Neural cell (in vitro differentiated cells): Measurements from ENCODE around the gene RARG.

Experiments
- EP300 ChIP-seq: fragments of 450-650 bp; conservative IDR thresholded peaks from 2 replicates; pipeline ENCODE4 v1.6.1; 2014; ENCODE audit warnings: antibody characterized with exemption, mild to moderate bottlenecking, moderate library complexity; ENCODE audit not compliant: poor library complexity, severe bottlenecking
- EZH2 ChIP-seq: fragments of 200-600, 300-800 bp; shearing (Covaris generic), sonication (generic); IDR thresholded peaks from 2 replicates; pipeline ENCODE4 v1.6.1; 2014; ENCODE audit warnings: antibody characterized with exemption, low read length, borderline replicate concordance, mild to moderate bottlenecking; ENCODE audit not compliant: insufficient read depth, poor library complexity, severe bottlenecking
- MXI1 ChIP-seq: fragments of 450-650 bp; conservative IDR thresholded peaks from 2 replicates; pipeline ENCODE4 v1.6.1; 2014; ENCODE audit warnings: antibody characterized with exemption, mild to moderate bottlenecking; ENCODE audit not compliant: poor library complexity, severe bottlenecking
- POLR2AphosphoS5 ChIP-seq: IDR thresholded peaks from 2 replicates; pipeline ENCODE4 v1.6.1; 2012
- SMC3 ChIP-seq: fragments of 450-650 bp; conservative IDR thresholded peaks from 2 replicates; pipeline ENCODE4 v1.6.1; 2014; ENCODE audit warnings: antibody characterized with exemption, mild to moderate bottlenecking, moderate library complexity; ENCODE audit not compliant: poor library complexity
- TAF1 ChIP-seq: IDR thresholded peaks from 2 replicates; pipeline ENCODE4 v1.6.1; 2012; ENCODE audit warnings: low read depth
- TF ChIP-seq, protein P1 (sequence below): fragments of 450-650 bp; IDR thresholded peaks from 2 replicates; pipeline ENCODE4 v1.5.1; 2014; ENCODE audit warnings: antibody characterized with exemption, mild to moderate bottlenecking, moderate library complexity; ENCODE audit not compliant: poor library complexity, severe bottlenecking
- TF ChIP-seq, protein P2 (sequence below): IDR thresholded peaks from 2 replicates; pipeline ENCODE4 v1.6.1; 2012; ENCODE audit warnings: borderline replicate concordance

DNA sequence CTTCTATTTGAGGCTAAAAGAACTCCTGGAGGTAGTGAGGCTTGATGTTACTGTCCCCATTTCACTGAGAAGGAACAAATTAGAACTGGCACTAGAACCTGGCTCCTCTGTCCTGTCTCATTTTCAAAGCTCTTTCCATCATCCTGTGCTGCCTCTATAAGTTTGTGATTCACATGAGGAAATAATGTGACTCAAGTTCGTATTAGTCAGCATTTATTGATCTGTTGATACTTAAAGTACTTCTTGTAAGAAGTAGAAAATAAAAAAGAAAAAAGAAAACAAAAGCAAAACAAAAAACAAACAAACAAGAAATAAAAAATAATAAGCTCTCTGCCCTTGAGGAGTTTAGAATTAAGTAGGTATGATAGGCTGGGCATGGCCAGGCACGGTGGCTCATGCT lies 33.8 kb upstream of the RARG start:
- TF ChIP-seq, protein P1, sequence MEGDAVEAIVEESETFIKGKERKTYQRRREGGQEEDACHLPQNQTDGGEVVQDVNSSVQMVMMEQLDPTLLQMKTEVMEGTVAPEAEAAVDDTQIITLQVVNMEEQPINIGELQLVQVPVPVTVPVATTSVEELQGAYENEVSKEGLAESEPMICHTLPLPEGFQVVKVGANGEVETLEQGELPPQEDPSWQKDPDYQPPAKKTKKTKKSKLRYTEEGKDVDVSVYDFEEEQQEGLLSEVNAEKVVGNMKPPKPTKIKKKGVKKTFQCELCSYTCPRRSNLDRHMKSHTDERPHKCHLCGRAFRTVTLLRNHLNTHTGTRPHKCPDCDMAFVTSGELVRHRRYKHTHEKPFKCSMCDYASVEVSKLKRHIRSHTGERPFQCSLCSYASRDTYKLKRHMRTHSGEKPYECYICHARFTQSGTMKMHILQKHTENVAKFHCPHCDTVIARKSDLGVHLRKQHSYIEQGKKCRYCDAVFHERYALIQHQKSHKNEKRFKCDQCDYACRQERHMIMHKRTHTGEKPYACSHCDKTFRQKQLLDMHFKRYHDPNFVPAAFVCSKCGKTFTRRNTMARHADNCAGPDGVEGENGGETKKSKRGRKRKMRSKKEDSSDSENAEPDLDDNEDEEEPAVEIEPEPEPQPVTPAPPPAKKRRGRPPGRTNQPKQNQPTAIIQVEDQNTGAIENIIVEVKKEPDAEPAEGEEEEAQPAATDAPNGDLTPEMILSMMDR = no peak
- TF ChIP-seq POLR2AphosphoS5 (no peak), TAF1 (no peak), MXI1 (no peak), SMC3 (no peak), EZH2 (no peak), EP300 (no peak)
- TF ChIP-seq, protein P2, sequence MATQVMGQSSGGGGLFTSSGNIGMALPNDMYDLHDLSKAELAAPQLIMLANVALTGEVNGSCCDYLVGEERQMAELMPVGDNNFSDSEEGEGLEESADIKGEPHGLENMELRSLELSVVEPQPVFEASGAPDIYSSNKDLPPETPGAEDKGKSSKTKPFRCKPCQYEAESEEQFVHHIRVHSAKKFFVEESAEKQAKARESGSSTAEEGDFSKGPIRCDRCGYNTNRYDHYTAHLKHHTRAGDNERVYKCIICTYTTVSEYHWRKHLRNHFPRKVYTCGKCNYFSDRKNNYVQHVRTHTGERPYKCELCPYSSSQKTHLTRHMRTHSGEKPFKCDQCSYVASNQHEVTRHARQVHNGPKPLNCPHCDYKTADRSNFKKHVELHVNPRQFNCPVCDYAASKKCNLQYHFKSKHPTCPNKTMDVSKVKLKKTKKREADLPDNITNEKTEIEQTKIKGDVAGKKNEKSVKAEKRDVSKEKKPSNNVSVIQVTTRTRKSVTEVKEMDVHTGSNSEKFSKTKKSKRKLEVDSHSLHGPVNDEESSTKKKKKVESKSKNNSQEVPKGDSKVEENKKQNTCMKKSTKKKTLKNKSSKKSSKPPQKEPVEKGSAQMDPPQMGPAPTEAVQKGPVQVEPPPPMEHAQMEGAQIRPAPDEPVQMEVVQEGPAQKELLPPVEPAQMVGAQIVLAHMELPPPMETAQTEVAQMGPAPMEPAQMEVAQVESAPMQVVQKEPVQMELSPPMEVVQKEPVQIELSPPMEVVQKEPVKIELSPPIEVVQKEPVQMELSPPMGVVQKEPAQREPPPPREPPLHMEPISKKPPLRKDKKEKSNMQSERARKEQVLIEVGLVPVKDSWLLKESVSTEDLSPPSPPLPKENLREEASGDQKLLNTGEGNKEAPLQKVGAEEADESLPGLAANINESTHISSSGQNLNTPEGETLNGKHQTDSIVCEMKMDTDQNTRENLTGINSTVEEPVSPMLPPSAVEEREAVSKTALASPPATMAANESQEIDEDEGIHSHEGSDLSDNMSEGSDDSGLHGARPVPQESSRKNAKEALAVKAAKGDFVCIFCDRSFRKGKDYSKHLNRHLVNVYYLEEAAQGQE = no peak
